Activated naive CD4-positive, alpha-beta T cell treated with anti-CD3 and anti-CD28 coated beads for 36 hours (primary cell): ENCODE data around the gene KIRREL3. TPM values are rescaled to one million over a fixed set of nuclear protein-coding genes. Genes with fewer than 3 reads are reported as not detected.
"Not testable (repeated sequence)": the region's sequence is repeated elsewhere in the genome, so short reads cannot be mapped to it uniquely, and the experiment has no call there.

Source experiments
- CTCF ChIA-PET: fragments of 350-600 bp; sonication (Branson Sonifier 250); formaldehyde crosslinking; loops from one replicate; lab custom pipeline; 2021; ENCODE audit warnings: antibody characterized with exemption; lab: Charles Lee
- DNase-seq: peaks from one replicate; pipeline ENCODE4 v3.0.0-alpha.2; 2020
- H3K27ac Mint-ChIP-seq: one replicate; pipeline ENCODE4 v1.8.0; 2021; ENCODE audit warnings: mild to moderate bottlenecking, mixed read lengths
- H3K27me3 Mint-ChIP-seq: one replicate; pipeline ENCODE4 v1.8.0; 2021; ENCODE audit warnings: low read depth, mixed read lengths
- H3K36me3 Mint-ChIP-seq: one replicate; pipeline ENCODE4 v1.8.0; 2021; ENCODE audit warnings: low read depth, mixed read lengths
- H3K4me1 Mint-ChIP-seq: one replicate; pipeline ENCODE4 v1.8.0; 2021; ENCODE audit warnings: low read depth, mixed read lengths
- H3K4me3 Mint-ChIP-seq: one replicate; pipeline ENCODE4 v1.8.0; 2021; ENCODE audit warnings: mild to moderate bottlenecking, moderate library complexity, mixed read lengths
- H3K9me3 Mint-ChIP-seq: one replicate; pipeline ENCODE4 v1.8.0; 2021; ENCODE audit warnings: mixed read lengths
- intact Hi-C: fragments of 100-400 bp; cut with micrococcal nuclease; formaldehyde crosslinking; loops from one replicate; pipeline ENCODE4 v1.15.1; 2023
- total RNA-seq, 2 experiments: library from RNA; stranded (reverse); gene quantifications; one replicate each; pipeline ENCODE4 v1.2.3, GENCODE V29; 2021

KIRREL3 gene
- total RNA-seq, 2 experiments from 2014 or later: not detected

GRCh38 chr11:126392633-126393013 lies 607.9 kb downstream of the KIRREL3 start:
- intact Hi-C loops: no loop called here

GRCh38 chr11:126391970-126392632 lies 608.5 kb downstream of the KIRREL3 start:
- Mint-ChIP-seq H3K27me3 (no peaks in the 10 kb centered on the region), H3K36me3 (no peaks in the 10 kb centered on the region), H3K9me3 (no peaks in the 10 kb centered on the region), H3K27ac (no peak overlapping the region), H3K4me3 (no peak overlapping the region), H3K4me1 (peaks cover 2% of the 10 kb centered on the region)
- no peak for DNase-seq
- CTCF ChIA-PET: no interaction called here
- intact Hi-C loops: no loop called here

More at GRCh38 chr11:126392633-126393013, 607.9 kb downstream of the KIRREL3 start:
- no peaks in the 10 kb centered on the region for H3K36me3 Mint-ChIP-seq
- H3K27ac Mint-ChIP-seq: no peak overlapping the region
- no peak overlapping the region for H3K4me3 Mint-ChIP-seq
- no peak for DNase-seq
- CTCF ChIA-PET: no interaction called here
- no peaks in the 10 kb centered on the region for H3K27me3 Mint-ChIP-seq
- H3K4me1 Mint-ChIP-seq: peaks cover 2% of the 10 kb centered on the region
- H3K9me3 Mint-ChIP-seq: no peaks in the 10 kb centered on the region

- no peaks in the 10 kb centered on the region for H3K9me3 Mint-ChIP-seq
- peaks cover 2% of the 10 kb centered on the region for H3K4me1 Mint-ChIP-seq
- CTCF ChIA-PET: no interaction called here
- no peaks in the 10 kb centered on the region for H3K27me3 Mint-ChIP-seq
- no peaks in the 10 kb centered on the region for H3K36me3 Mint-ChIP-seq
- no peak overlapping the region for H3K4me3 Mint-ChIP-seq
- intact Hi-C loops: no loop called here
- no peak overlapping the region for H3K27ac Mint-ChIP-seq
- no peak for DNase-seq
Measured at GRCh38 chr11:126391286-126391954, 609.1 kb downstream of the KIRREL3 start.

- CTCF ChIA-PET: interaction anchor here (0.6 kb wide), 1 partner anchor 29 kb away, joined by 5 read pairs; no protein-coding TSS in a partner anchor
- Mint-ChIP-seq H3K9me3 (no peaks in the 10 kb centered on the region), H3K4me3 (no peak overlapping the region), H3K4me1 (peaks cover 2% of the 10 kb centered on the region), H3K36me3 (no peaks in the 10 kb centered on the region), H3K27ac (no peak overlapping the region), H3K27me3 (no peaks in the 10 kb centered on the region)
- intact Hi-C loops: no loop called here
- no peak for DNase-seq
Measured at GRCh38 chr11:126390272-126390867, 610.2 kb downstream of the KIRREL3 start.

GRCh38 chr11:126387857-126388256 lies 612.7 kb downstream of the KIRREL3 start:
- no peak overlapping the region for H3K27ac Mint-ChIP-seq
- CTCF ChIA-PET: no interaction called here
- H3K4me1 Mint-ChIP-seq: peaks cover 2% of the 10 kb centered on the region
- no peaks in the 10 kb centered on the region for H3K27me3 Mint-ChIP-seq
- no peak for DNase-seq
- H3K36me3 Mint-ChIP-seq: no peaks in the 10 kb centered on the region
- no peaks in the 10 kb centered on the region for H3K9me3 Mint-ChIP-seq
- intact Hi-C loops: no loop called here
- H3K4me3 Mint-ChIP-seq: no peak overlapping the region

GRCh38 chr11:126386729-126387071 lies 613.9 kb downstream of the KIRREL3 start:
- H3K9me3 Mint-ChIP-seq, DNase-seq, H3K27ac Mint-ChIP-seq, intact Hi-C loops, H3K27me3 Mint-ChIP-seq, H3K4me3 Mint-ChIP-seq, H3K36me3 Mint-ChIP-seq, CTCF ChIA-PET, H3K4me1 Mint-ChIP-seq: not testable (repeated sequence)

GRCh38 chr11:126385991-126386728 lies 614.4 kb downstream of the KIRREL3 start:
- H3K9me3 Mint-ChIP-seq: no peaks in the 10 kb centered on the region
- no peak for DNase-seq
- H3K27ac Mint-ChIP-seq: no peak overlapping the region
- CTCF ChIA-PET: no interaction called here
- no peaks in the 10 kb centered on the region for H3K4me1 Mint-ChIP-seq
- no peaks in the 10 kb centered on the region for H3K27me3 Mint-ChIP-seq
- intact Hi-C loops: no loop called here
- no peak overlapping the region for H3K4me3 Mint-ChIP-seq
- H3K36me3 Mint-ChIP-seq: no peaks in the 10 kb centered on the region

GRCh38 chr11:126384449-126385070 lies 616.0 kb downstream of the KIRREL3 start:
- no peaks in the 10 kb centered on the region for H3K4me1 Mint-ChIP-seq
- intact Hi-C loops: no loop called here
- no peaks in the 10 kb centered on the region for H3K27me3 Mint-ChIP-seq
- CTCF ChIA-PET: no interaction called here
- H3K9me3 Mint-ChIP-seq: no peaks in the 10 kb centered on the region
- DNase-seq: no peak
- H3K4me3 Mint-ChIP-seq: no peak overlapping the region
- no peak overlapping the region for H3K27ac Mint-ChIP-seq
- H3K36me3 Mint-ChIP-seq: no peaks in the 10 kb centered on the region

GRCh38 chr11:126383339-126384335 lies 616.9 kb downstream of the KIRREL3 start:
- Mint-ChIP-seq H3K27me3 (no peaks in the 10 kb centered on the region), H3K4me1 (no peaks in the 10 kb centered on the region), H3K9me3 (no peaks in the 10 kb centered on the region), H3K36me3 (no peaks in the 10 kb centered on the region), H3K4me3 (no peak overlapping the region), H3K27ac (no peak overlapping the region)
- DNase-seq: no peak
- intact Hi-C loops: no loop called here
- CTCF ChIA-PET: interaction anchor here (0.6 kb wide), 1 partner anchor 953 kb away, joined by 3 read pairs; no protein-coding TSS in a partner anchor

GRCh38 chr11:126382641-126383040 lies 617.9 kb downstream of the KIRREL3 start:
- H3K4me1 Mint-ChIP-seq, H3K27me3 Mint-ChIP-seq, CTCF ChIA-PET, H3K4me3 Mint-ChIP-seq, DNase-seq, H3K27ac Mint-ChIP-seq, H3K9me3 Mint-ChIP-seq, H3K36me3 Mint-ChIP-seq, intact Hi-C loops: not testable (repeated sequence)

GRCh38 chr11:126381960-126382359 lies 618.6 kb downstream of the KIRREL3 start:
- CTCF ChIA-PET, H3K27me3 Mint-ChIP-seq, H3K4me3 Mint-ChIP-seq, H3K9me3 Mint-ChIP-seq, H3K36me3 Mint-ChIP-seq, intact Hi-C loops, H3K27ac Mint-ChIP-seq, DNase-seq, H3K4me1 Mint-ChIP-seq: not testable (repeated sequence)
